Left forelimb (tissue), 1 donor: ENCODE data around the gene ZCCHC2.

Source experiments
- DNase-seq: peaks from one replicate; pipeline ENCODE4 v3.0.0-alpha.2; 2018; ENCODE audit warnings: low spot score

Gene ZCCHC2

GRCh38 chr18:62610701-62611411 lies 88.0 kb downstream of the ZCCHC2 start:
- DNase-seq = no peak

GRCh38 chr18:62611453-62612288 lies 88.8 kb downstream of the ZCCHC2 start:
- DNase-seq = no peak

GRCh38 chr18:62612289-62612645 lies 89.4 kb downstream of the ZCCHC2 start:
- DNase-seq = no peak

- no peak for DNase-seq
Measured at GRCh38 chr18:62612776-62613175, 90.0 kb downstream of the ZCCHC2 start.

GRCh38 chr18:62614494-62614893 lies 91.7 kb downstream of the ZCCHC2 start:
- no peak for DNase-seq

- DNase-seq = no peak
Measured at GRCh38 chr18:62616331-62616805, 93.5 kb downstream of the ZCCHC2 start.

GRCh38 chr18:62617793-62618591 lies 95.2 kb downstream of the ZCCHC2 start:
- no peak for DNase-seq

GRCh38 chr18:62618735-62619134 lies 95.9 kb downstream of the ZCCHC2 start:
- no peak for DNase-seq

- no peak for DNase-seq
Measured at GRCh38 chr18:62621546-62621945, 98.7 kb downstream of the ZCCHC2 start.

- DNase-seq = no peak
Measured at GRCh38 chr18:62625019-62625418, 102.2 kb downstream of the ZCCHC2 start.
